Stomach (tissue), 4 donors: Measurements from ENCODE around the gene ZRANB2.

Experiments
- CTCF ChIP-seq, 7 experiments: fragments of 450-650 bp in 4 of 7; fragments of 200-600 bp in 3 of 7; sonication (generic) in 3 of 7; IDR thresholded peaks; one replicate each; pipeline ENCODE4 v1.5.1; 2016 to 2019; ENCODE audit warnings: antibody characterized with exemption in 7 of 7, control low read depth in 2 of 7, mild to moderate bottlenecking in 1 of 7
- POLR2A ChIP-seq, 4 donors: fragments of 450-650 bp; IDR thresholded peaks; one replicate each; pipeline ENCODE4 v1.6.1; 2016; ENCODE audit warnings: antibody characterized with exemption in 4 of 4, control low read depth in 2 of 4, mild to moderate bottlenecking in 1 of 4, moderate library complexity in 1 of 4
- POLR2AphosphoS5 ChIP-seq, 3 donors: sonication (generic); formaldehyde crosslinking; IDR thresholded peaks; one replicate each; pipeline ENCODE4 v1.6.1; 2016; ENCODE audit warnings: antibody characterized with exemption in 3 of 3

GRCh38 chr1:71030026-71030425, 50.8 kb downstream of the ZRANB2 start:
- TF ChIP-seq POLR2A (IDR thresholded peaks at IDR 0.05), result no peak
- no peak for TF ChIP-seq CTCF (IDR thresholded peaks at IDR 0.05)
- TF ChIP-seq POLR2AphosphoS5 (IDR thresholded peaks at IDR 0.05), result no peak
